Choroid plexus epithelial cell (primary cell): Measurements from ENCODE around the gene TLR8.
"Not testable (repeated sequence)": the region's sequence is repeated elsewhere in the genome, so short reads cannot be mapped to it uniquely, and the experiment has no call there.

Experiments
- DNase-seq: peaks from one replicate; pipeline ENCODE4 v3.0.0-alpha.2; 2010; ENCODE audit warnings: low read depth
- H3K4me3 ChIP-seq: 2 replicates; pipeline ENCODE4 v1.5.1; 2011; ENCODE audit warnings: low read depth, mild to moderate bottlenecking, control low read depth, low read length, moderate library complexity
- CTCF ChIP-seq: conservative IDR thresholded peaks from 2 replicates; pipeline ENCODE4 v1.5.1; 2011; ENCODE audit warnings: low read depth, mild to moderate bottlenecking, control low read depth, inconsistent platforms, low read length, moderate library complexity

Gene TLR8

GRCh38 chrX:12955882-12956703 lies 49.7 kb downstream of the TLR8 start:
- TF ChIP-seq CTCF: no peak
- H3K4me3 ChIP-seq: no peak overlapping the region
- peak; percentile 91 for DNase-seq

DNA sequence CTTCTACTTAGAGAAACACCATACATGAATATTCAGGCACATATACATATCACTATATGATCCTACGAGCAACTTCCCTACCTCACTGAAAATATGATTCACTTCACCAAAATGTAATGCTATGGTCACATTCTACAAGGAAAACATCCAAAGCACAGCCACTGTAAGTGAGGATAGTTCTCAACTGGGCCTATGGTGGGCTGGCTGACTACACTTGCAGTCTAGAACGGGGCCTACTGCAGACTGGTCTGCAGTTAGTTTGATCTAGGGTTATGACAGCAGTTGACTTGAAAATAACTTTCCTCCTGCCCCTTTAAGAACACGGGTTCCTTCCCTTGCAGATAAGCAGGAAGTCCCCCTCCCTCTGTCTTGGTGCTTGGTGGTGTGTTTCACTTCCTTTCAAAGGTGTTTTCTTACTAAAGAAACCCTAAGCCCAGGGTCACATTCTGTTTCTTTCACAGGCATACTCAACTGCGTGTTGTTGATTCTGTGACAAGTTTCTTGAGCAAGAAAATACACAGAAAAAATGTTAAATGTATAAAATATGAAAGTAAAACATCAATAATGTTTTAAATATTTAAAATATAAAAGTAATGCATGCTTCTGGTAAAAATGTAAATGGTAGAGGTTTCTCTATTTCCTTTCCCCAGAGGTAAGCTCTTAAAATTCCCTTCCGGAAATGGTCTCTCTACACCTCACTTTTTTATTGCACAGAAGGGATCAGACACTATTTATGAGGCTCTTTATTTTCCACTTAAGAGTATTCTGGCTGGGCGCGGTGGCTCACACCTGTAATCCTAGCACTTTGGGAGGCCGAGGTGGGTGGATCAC lies 50.5 kb downstream of the TLR8 start:
- DNase-seq: peak; percentile 79
- no peak for TF ChIP-seq CTCF
- no peak overlapping the region for H3K4me3 ChIP-seq

GRCh38 chrX:12958059-12958458 lies 51.6 kb downstream of the TLR8 start:
- no peak overlapping the region for H3K4me3 ChIP-seq
- DNase-seq: no peak
- TF ChIP-seq CTCF: no peak

DNA sequence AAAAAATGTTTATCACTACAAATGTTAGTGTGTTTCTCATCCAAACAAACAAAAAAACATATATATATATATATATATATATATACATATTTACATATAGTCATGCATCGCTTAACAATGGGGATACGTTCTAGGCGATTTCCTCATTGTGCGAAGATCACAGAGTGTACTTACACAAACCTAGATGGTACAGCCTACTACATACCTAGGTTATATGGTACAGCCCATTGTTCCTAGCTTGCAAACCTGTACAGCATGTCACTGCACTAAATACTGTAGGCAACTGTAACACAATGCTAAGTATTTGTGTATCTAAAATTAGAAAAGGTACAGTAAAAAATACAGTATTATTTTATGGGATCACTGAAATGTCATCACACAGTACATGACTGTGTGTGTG lies 52.0 kb downstream of the TLR8 start:
- no peak overlapping the region for H3K4me3 ChIP-seq
- TF ChIP-seq CTCF: no peak
- no peak for DNase-seq

DNA sequence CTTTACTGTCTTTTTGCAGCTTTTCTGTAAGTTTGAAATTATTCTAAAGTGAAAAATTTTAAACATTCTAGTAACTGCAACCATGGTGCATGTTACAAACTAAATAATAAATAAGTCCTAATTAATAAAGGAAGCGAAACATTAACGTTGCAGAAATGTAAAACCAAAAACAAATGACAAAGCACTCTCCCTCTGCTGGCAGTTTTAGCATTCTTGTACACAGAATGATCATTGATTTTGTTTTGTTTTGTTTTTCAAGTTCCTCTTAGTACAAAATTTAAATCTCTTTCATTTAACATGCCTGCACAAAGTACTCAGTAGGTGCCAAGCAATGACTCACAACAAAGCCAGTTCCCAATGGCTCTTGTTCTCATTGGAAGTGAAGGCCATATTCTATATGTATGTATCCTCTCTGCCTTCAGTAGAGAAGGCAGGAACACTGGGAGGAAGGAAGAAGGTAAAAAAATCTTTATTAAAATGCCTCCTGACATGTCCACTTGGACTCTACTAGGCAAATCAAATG lies 54.8 kb downstream of the TLR8 start:
- peak; percentile 9 for DNase-seq
- H3K4me3 ChIP-seq: no peak overlapping the region
- no peak for TF ChIP-seq CTCF

DNA sequence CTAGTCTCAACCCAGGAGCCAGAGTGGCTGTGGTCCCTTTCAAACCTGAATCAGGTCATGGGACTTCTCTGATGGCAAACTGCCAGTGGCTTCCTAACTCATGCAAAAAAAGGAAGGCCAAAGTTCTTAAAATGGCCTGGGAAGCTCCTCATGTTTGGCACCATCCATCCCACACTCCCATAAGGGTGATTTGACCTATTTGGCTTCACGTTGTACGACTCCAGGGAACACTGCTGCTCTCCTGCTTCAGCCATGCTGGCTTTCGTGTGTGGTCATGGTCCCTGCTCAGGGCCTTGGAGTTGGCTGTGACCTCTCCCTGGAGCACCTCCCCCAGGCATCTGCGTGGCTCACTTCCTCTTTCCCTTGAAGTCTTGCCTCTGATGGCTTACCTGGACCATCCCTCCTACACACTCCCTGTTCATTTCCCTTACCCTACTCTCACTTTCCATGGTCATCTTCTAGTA lies 55.7 kb downstream of the TLR8 start:
- DNase-seq: no peak
- no peak overlapping the region for H3K4me3 ChIP-seq
- TF ChIP-seq CTCF: no peak

- H3K4me3 ChIP-seq, DNase-seq: not testable (repeated sequence)
Measured at GRCh38 chrX:12963210-12963850, 56.9 kb downstream of the TLR8 start.
